AG04450 (cell line): ENCODE data around the gene WRAP73. TPM values are rescaled to one million over a fixed set of nuclear protein-coding genes. Genes with fewer than 3 reads are reported as not detected.

Source experiments
- CTCF ChIA-PET: fragments of 300-600, 350-600 bp; formaldehyde crosslinking; extraction: SDS; loops from one replicate; lab custom pipeline; 2022; ENCODE audit warnings: antibody characterized with exemption, inconsistent platforms; lab: Charles Lee
- POLR2A ChIA-PET: fragments of 350-600 bp; formaldehyde crosslinking; extraction: SDS; loops from one replicate; lab custom pipeline; 2021; ENCODE audit warnings: antibody characterized with exemption, inconsistent platforms; lab: Yijun Ruan, JAX
- DNase-seq: peaks from one replicate; pipeline ENCODE4 v3.0.0-alpha.2; 2011; ENCODE audit warnings: low read depth, low spot score
- H3K27ac ChIP-seq: one replicate; pipeline ENCODE4 v1.5.1; 2012; ENCODE audit warnings: low read depth, low read length, control low read depth
- H3K27me3 ChIP-seq: one replicate; pipeline ENCODE4 v1.6.0; 2012; ENCODE audit warnings: low read length; ENCODE audit not compliant: control insufficient read depth, insufficient read depth
- H3K4me3 ChIP-seq: 2 replicates; pipeline ENCODE4 v1.5.1; 2011; ENCODE audit warnings: mild to moderate bottlenecking, low read depth, low read length, control low read depth
- H3K9me3 ChIP-seq: 2 replicates; pipeline ENCODE4 v1.5.1; 2012; ENCODE audit warnings: low read length; ENCODE audit not compliant: control insufficient read depth, insufficient read depth
- polyA plus RNA-seq: library from polyadenylated mRNA; depleted of rRNA; stranded (reverse); fragments of >200 nt; gene quantifications from 2 replicates; pipeline ENCODE4 v1.2.3, GENCODE V29; 2011
- TF ChIP-seq, protein P1 (sequence below): IDR thresholded peaks from 2 replicates; pipeline ENCODE4 v1.5.1; 2011; ENCODE audit warnings: low read depth, low read length, control low read depth, inconsistent platforms

Gene WRAP73
- polyA plus RNA-seq, 1 experiment: 14.1 TPM

DNA sequence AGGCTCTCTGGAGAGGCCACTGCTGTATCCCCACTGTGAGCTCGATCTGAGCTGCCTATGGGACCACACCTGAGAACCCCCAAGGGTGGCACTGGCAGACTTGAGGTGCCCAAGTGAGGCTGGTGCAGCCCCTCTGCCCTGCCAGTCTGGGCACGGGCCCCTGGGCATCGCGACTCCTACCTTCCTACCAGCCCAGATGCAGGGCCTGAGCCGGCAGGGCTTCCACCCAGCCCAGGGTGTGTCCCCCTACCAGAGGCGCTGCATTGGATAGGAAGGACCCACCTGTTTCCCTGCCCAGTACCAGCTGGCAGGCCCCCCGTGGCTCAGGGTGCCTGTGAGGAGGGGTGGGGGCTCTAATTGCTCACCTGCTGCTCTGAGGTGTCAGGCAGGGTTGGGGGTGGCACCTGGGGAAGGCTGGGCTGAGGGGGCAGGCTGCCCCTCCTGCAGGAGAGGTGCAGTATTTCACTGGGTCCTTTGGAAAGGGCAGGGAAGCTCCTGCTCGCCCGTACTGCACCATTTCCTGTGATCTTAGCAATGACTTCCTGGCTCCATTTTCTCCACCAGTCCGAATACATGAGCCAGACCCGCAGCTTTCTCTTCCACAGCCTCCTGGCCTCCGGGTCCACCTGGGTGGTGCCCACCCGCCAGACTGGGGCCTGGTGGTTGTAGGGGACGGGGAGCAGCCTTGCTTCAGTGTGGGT is 14.2 kb upstream of the WRAP73 start:
- ChIA-PET POLR2A (no interaction called here), CTCF (interaction anchor here (0.7 kb wide), 1 partner anchor 173 kb away, joined by 8 read pairs; no protein-coding TSS in a partner anchor)
- H3K27me3 ChIP-seq: peaks cover 22% of the 10 kb centered on the region
- H3K4me3 ChIP-seq: no peak overlapping the region
- DNase-seq: no peak
- H3K9me3 ChIP-seq: no peaks in the 10 kb centered on the region; the same call in 1 of the 2 replicates
- H3K27ac ChIP-seq: no peak overlapping the region
- TF ChIP-seq, protein P1, sequence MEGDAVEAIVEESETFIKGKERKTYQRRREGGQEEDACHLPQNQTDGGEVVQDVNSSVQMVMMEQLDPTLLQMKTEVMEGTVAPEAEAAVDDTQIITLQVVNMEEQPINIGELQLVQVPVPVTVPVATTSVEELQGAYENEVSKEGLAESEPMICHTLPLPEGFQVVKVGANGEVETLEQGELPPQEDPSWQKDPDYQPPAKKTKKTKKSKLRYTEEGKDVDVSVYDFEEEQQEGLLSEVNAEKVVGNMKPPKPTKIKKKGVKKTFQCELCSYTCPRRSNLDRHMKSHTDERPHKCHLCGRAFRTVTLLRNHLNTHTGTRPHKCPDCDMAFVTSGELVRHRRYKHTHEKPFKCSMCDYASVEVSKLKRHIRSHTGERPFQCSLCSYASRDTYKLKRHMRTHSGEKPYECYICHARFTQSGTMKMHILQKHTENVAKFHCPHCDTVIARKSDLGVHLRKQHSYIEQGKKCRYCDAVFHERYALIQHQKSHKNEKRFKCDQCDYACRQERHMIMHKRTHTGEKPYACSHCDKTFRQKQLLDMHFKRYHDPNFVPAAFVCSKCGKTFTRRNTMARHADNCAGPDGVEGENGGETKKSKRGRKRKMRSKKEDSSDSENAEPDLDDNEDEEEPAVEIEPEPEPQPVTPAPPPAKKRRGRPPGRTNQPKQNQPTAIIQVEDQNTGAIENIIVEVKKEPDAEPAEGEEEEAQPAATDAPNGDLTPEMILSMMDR: no peak

DNA sequence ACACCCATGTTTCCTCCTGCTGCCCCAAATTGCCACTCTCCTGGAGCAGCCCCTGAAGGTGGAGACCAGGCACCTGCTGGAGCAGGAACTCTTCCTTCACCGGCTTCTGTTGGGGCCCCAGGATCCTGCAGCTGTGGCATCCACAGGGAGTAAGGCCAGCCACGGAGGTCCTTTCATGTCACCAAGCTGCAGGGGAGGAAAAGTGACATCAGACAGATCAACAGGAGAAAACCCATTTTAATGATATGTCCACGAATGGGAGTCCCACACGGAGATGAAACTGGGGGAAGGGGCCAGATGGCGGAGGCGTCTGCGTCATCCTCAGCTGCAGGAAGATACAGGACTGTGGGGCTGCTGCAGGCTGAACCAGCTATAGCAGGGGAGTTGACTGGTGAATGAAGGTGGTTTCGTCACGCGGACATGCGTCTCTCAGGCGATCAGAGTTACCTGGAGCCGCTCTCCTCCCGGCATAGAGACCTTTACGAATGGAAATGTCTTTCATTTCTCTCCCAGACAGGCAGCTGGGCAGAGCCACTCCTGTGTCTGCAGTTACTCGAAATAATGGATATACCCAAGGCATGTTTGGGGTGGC is 12.3 kb upstream of the WRAP73 start:
- H3K9me3 ChIP-seq: no peaks in the 10 kb centered on the region; the same call in 1 of the 2 replicates
- TF ChIP-seq, protein P1: no peak
- CTCF ChIA-PET: no interaction called here
- peaks cover 29% of the 10 kb centered on the region for H3K27me3 ChIP-seq
- DNase-seq: no peak
- H3K27ac ChIP-seq: no peak overlapping the region
- POLR2A ChIA-PET: no interaction called here
- H3K4me3 ChIP-seq: no peak overlapping the region

DNA sequence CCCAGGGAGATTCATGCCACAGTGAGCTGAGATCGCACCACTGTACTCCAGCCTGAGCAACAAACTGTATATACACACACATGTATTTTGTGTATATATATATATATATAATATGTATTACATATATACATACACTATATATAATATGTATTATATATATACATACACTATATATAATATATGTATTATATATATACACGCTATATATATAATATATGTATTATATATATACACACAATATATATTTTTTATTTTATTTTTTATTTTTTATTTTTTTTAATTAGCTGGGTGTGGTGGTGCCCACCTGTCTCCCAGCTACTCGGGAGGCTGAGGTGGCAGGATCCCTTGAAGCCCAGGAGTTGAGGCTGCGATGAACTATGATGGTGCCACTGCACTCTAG is 11.7 kb upstream of the WRAP73 start:
- ChIA-PET POLR2A (no interaction called here), CTCF (no interaction called here)
- TF ChIP-seq, protein P1: no peak
- peaks cover 35% of the 10 kb centered on the region for H3K27me3 ChIP-seq
- H3K4me3 ChIP-seq: no peak overlapping the region
- DNase-seq: no peak
- H3K9me3 ChIP-seq: no peaks in the 10 kb centered on the region; the same call in 1 of the 2 replicates
- H3K27ac ChIP-seq: no peak overlapping the region

DNA sequence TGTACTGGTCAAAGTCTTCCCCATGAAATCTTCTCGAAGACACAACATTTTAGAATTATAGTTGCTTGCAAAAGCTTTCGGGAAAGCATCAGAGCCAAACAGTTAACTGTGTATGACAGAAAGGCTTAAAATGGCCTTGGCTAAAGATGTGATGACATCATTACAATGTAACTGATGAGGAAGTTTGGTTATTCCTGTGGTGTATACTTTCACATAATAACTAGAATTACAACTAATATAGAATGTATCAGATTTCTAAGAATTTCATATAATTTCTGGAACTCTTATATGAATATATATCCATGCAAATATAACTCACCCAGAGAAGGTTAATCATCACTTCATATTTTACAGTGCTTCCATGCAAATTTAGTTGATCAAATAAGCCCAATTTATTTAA is 10.8 kb upstream of the WRAP73 start:
- ChIA-PET POLR2A (no interaction called here), CTCF (interaction anchor here (0.7 kb wide), 1 partner anchor 46 kb away, joined by 3 read pairs; no protein-coding TSS in a partner anchor)
- no peak overlapping the region for H3K27ac ChIP-seq
- peaks cover 41% of the 10 kb centered on the region for H3K27me3 ChIP-seq
- H3K4me3 ChIP-seq: no peak overlapping the region
- no peaks in the 10 kb centered on the region; the same call in 1 of the 2 replicates for H3K9me3 ChIP-seq
- no peak for DNase-seq
- TF ChIP-seq, protein P1: no peak

DNA sequence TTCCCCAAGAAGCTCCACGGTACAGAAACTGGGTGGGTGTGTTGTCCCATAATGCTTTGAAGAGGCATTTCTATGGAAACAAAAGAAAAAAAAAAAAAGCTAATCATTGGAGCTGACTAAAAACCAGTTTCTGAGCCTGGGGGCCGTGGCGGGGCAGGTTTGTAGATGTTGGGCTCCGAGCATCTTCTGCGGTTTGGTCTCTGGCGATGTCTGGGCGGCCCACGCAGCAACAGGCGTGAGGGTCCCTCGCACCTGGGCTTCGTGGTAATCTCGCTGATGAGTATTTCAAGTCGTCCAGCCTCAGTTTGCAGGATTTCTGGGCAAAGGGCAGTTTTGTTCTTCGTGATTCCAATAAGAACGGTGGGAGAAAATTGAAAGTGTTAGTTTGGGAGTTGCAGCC is 9.2 kb upstream of the WRAP73 start:
- Histone ChIP-seq H3K27me3 (peaks cover 50% of the 10 kb centered on the region), H3K4me3 (no peak overlapping the region), H3K27ac (no peak overlapping the region), H3K9me3 (no peaks in the 10 kb centered on the region; the same call in 1 of the 2 replicates)
- DNase-seq: no peak
- ChIA-PET POLR2A (no interaction called here), CTCF (interaction anchor here (1.1 kb wide), 1 partner anchor 206 kb away, joined by 3 read pairs; no protein-coding TSS in a partner anchor)
- TF ChIP-seq, protein P1: no peak
